Effector memory CD8-positive, alpha-beta T cell (primary cell): Measurements from ENCODE around the gene MRPL40.
A peak's percentile ranks its signal among the peaks of the same experiment; 100 is the strongest.

Source experiments
- ATAC-seq: fragments of 150-1000 bp; cut with Tn5 transposase; replicated peaks from 2 replicates; pipeline ENCODE4 v1.10.0; 2021; ENCODE audit warnings: mild to moderate bottlenecking, moderate library complexity
- DNase-seq, 3 experiments: peaks; one replicate each; pipeline ENCODE4 v3.0.0; 2021
- H3K27ac Mint-ChIP-seq, 2 donors: one replicate each; pipeline ENCODE4 v1.8.0; 2022; ENCODE audit warnings: mild to moderate bottlenecking in 2 of 2, mixed read lengths in 2 of 2, moderate library complexity in 2 of 2
- H3K27me3 Mint-ChIP-seq, 2 donors: one replicate each; pipeline ENCODE4 v1.8.0; 2022; ENCODE audit warnings: mixed read lengths in 2 of 2
- H3K36me3 Mint-ChIP-seq: one replicate; pipeline ENCODE4 v1.8.0; 2022; ENCODE audit warnings: mild to moderate bottlenecking, moderate library complexity, mixed read lengths; ENCODE audit not compliant: insufficient read depth
- H3K4me1 Mint-ChIP-seq, 2 donors: one replicate each; pipeline ENCODE4 v1.8.0; 2022; ENCODE audit warnings: low read depth in 2 of 2, mixed read lengths in 2 of 2
- H3K4me3 Mint-ChIP-seq, 2 donors: one replicate each; pipeline ENCODE4 v1.8.0; 2022; ENCODE audit warnings: mild to moderate bottlenecking in 2 of 2, mixed read lengths in 2 of 2, moderate library complexity in 2 of 2
- H3K9me3 Mint-ChIP-seq, 2 donors: one replicate each; pipeline ENCODE4 v1.8.0; 2022; ENCODE audit warnings: mixed read lengths in 2 of 2

The MRPL40 gene

GRCh38 chr22:19450363-19451175 is 18.2 kb downstream of the MRPL40 start:
- H3K27ac Mint-ChIP-seq, result no peak overlapping the region

GRCh38 chr22:19451570-19451969 is 19.2 kb downstream of the MRPL40 start:
- DNase-seq (no peak), ATAC-seq (no peak)
- Mint-ChIP-seq H3K4me1 (peaks cover 10 to 14% of the 10 kb centered on the region in 2 donors), H3K36me3 (peaks cover 51% of the 10 kb centered on the region), H3K27ac (no peak overlapping the region), H3K27me3 (no peaks in the 10 kb centered on the region), H3K4me3 (no peak overlapping the region), H3K9me3 (no peaks in the 10 kb centered on the region)

More at GRCh38 chr22:19450363-19451175, 18.2 kb downstream of the MRPL40 start:
- peaks cover 49% of the 10 kb centered on the region for H3K36me3 Mint-ChIP-seq
- H3K4me1 Mint-ChIP-seq, result peaks cover 16 to 20% of the 10 kb centered on the region in 2 donors
- no peaks in the 10 kb centered on the region for H3K9me3 Mint-ChIP-seq
- DNase-seq (no peak), ATAC-seq (no peak)
- H3K27me3 Mint-ChIP-seq, result no peaks in the 10 kb centered on the region
- H3K4me3 Mint-ChIP-seq, result no peak overlapping the region

GRCh38 chr22:19453718-19454117 is 21.4 kb downstream of the MRPL40 start:
- Mint-ChIP-seq H3K36me3 (peaks cover 49% of the 10 kb centered on the region), H3K27ac (peak overlapping the region in 1 of 2 donors; percentile 20), H3K4me1 (peaks cover 0 to 5% of the 10 kb centered on the region in 2 donors), H3K4me3 (no peak overlapping the region), H3K9me3 (no peaks in the 10 kb centered on the region), H3K27me3 (no peaks in the 10 kb centered on the region)
- DNase-seq (no peak), ATAC-seq (no peak)

GRCh38 chr22:19454156-19454555 is 21.8 kb downstream of the MRPL40 start:
- ATAC-seq (no peak), DNase-seq (no peak)
- Mint-ChIP-seq H3K27me3 (no peaks in the 10 kb centered on the region), H3K4me3 (no peak overlapping the region), H3K36me3 (peaks cover 49% of the 10 kb centered on the region), H3K4me1 (peaks cover 0 to 5% of the 10 kb centered on the region in 2 donors), H3K27ac (peak overlapping the region in 1 of 2 donors; percentile 20), H3K9me3 (no peaks in the 10 kb centered on the region)

GRCh38 chr22:19455033-19455432 is 22.7 kb downstream of the MRPL40 start:
- Mint-ChIP-seq H3K4me1 (peaks cover 0 to 5% of the 10 kb centered on the region in 2 donors), H3K27ac (no peak overlapping the region), H3K27me3 (no peaks in the 10 kb centered on the region), H3K9me3 (no peaks in the 10 kb centered on the region), H3K4me3 (no peak overlapping the region), H3K36me3 (peaks cover 45% of the 10 kb centered on the region)
- ATAC-seq (no peak), DNase-seq (no peak)

GRCh38 chr22:19455585-19456370 is 23.4 kb downstream of the MRPL40 start:
- H3K36me3 Mint-ChIP-seq, result peaks cover 49% of the 10 kb centered on the region
- no peaks in the 10 kb centered on the region for H3K9me3 Mint-ChIP-seq
- no peaks in the 10 kb centered on the region for H3K27me3 Mint-ChIP-seq
- ATAC-seq (no peak), DNase-seq (no peak)
- H3K27ac Mint-ChIP-seq, result no peak overlapping the region
- H3K4me1 Mint-ChIP-seq, result peaks cover 0 to 5% of the 10 kb centered on the region in 2 donors
- H3K4me3 Mint-ChIP-seq, result no peak overlapping the region

GRCh38 chr22:19456541-19456940 is 24.2 kb downstream of the MRPL40 start:
- H3K4me1 Mint-ChIP-seq, result peaks cover 0 to 5% of the 10 kb centered on the region in 2 donors
- H3K9me3 Mint-ChIP-seq, result no peaks in the 10 kb centered on the region
- H3K36me3 Mint-ChIP-seq, result peaks cover 56% of the 10 kb centered on the region
- no peak for ATAC-seq
- no peaks in the 10 kb centered on the region for H3K27me3 Mint-ChIP-seq
- no peak for DNase-seq
- H3K27ac Mint-ChIP-seq, result no peak overlapping the region
- H3K4me3 Mint-ChIP-seq, result no peak overlapping the region

- Mint-ChIP-seq H3K9me3 (no peaks in the 10 kb centered on the region), H3K36me3 (peaks cover 62% of the 10 kb centered on the region), H3K4me1 (peaks cover 0 to 5% of the 10 kb centered on the region in 2 donors), H3K27ac (no peak overlapping the region), H3K27me3 (no peaks in the 10 kb centered on the region), H3K4me3 (no peak overlapping the region)
- DNase-seq (no peak), ATAC-seq (no peak)
Observed at GRCh38 chr22:19457828-19458428, 25.6 kb downstream of the MRPL40 start.

GRCh38 chr22:19460036-19460435 is 27.7 kb downstream of the MRPL40 start:
- no peak overlapping the region for H3K27ac Mint-ChIP-seq
- ATAC-seq (no peak), DNase-seq (no peak)
- H3K27me3 Mint-ChIP-seq, result no peaks in the 10 kb centered on the region
- peaks cover 1 to 12% of the 10 kb centered on the region in 2 donors for H3K4me1 Mint-ChIP-seq
- H3K4me3 Mint-ChIP-seq, result no peak overlapping the region
- peaks cover 52% of the 10 kb centered on the region for H3K36me3 Mint-ChIP-seq
- no peaks in the 10 kb centered on the region for H3K9me3 Mint-ChIP-seq

- Mint-ChIP-seq H3K27me3 (no peaks in the 10 kb centered on the region), H3K4me3 (no peak overlapping the region), H3K27ac (no peak overlapping the region), H3K9me3 (no peaks in the 10 kb centered on the region), H3K36me3 (peaks cover 58% of the 10 kb centered on the region), H3K4me1 (peaks cover 3 to 12% of the 10 kb centered on the region in 2 donors)
- DNase-seq (no peak), ATAC-seq (no peak)
Observed at GRCh38 chr22:19461506-19461905, 29.2 kb downstream of the MRPL40 start.

GRCh38 chr22:19463008-19463407 is 30.7 kb downstream of the MRPL40 start:
- Mint-ChIP-seq H3K27me3 (no peaks in the 10 kb centered on the region), H3K9me3 (no peaks in the 10 kb centered on the region), H3K4me3 (no peak overlapping the region), H3K4me1 (peaks cover 3 to 12% of the 10 kb centered on the region in 2 donors), H3K36me3 (peaks cover 63% of the 10 kb centered on the region), H3K27ac (peak overlapping the region in 1 of 2 donors; percentile 41)
- ATAC-seq (no peak), DNase-seq (no peak)

- DNase-seq (no peak), ATAC-seq (no peak)
- Mint-ChIP-seq H3K4me3 (no peak overlapping the region), H3K36me3 (peaks cover 71% of the 10 kb centered on the region), H3K27me3 (no peaks in the 10 kb centered on the region), H3K27ac (no peak overlapping the region), H3K9me3 (no peaks in the 10 kb centered on the region), H3K4me1 (peaks cover 5 to 15% of the 10 kb centered on the region in 2 donors)
Observed at GRCh38 chr22:19463491-19464469, 31.4 kb downstream of the MRPL40 start.
